OCI-LY7 (cell line): ENCODE measurements around the gene STAM2. TPM values are rescaled to one million over a fixed set of nuclear protein-coding genes. Genes with fewer than 3 reads are reported as not detected.
"Not testable (repeated sequence)": the region's sequence is repeated elsewhere in the genome, so short reads cannot be mapped to it uniquely, and the experiment has no call there.

Experiments used
- BruUV-seq: library from RNA; stranded (reverse); fragments of 400-500 nt; replicated peaks from 2 replicates; lab custom pipeline; 2021; lab: Mats Ljungman, UMichigan
- CTCF ChIA-PET: fragments of 300-600 bp; sonication (Branson Sonifier 250); formaldehyde crosslinking; loops from one replicate; lab custom pipeline; 2022; ENCODE audit warnings: antibody characterized with exemption; ENCODE audit not compliant: unreplicated experiment; lab: Charles Lee
- POLR2A ChIA-PET: fragments of 300-600 bp; sonication (Branson Sonifier 250); formaldehyde crosslinking; loops from one replicate; lab custom pipeline; 2022; ENCODE audit warnings: antibody characterized with exemption; lab: Charles Lee
- DNase-seq: peaks from one replicate; pipeline ENCODE4 v3.0.0-alpha.2; 2015; ENCODE audit warnings: low spot score
- H2AFZ ChIP-seq: fragments of 200-600 bp; sonication (generic), shearing (Covaris generic); 2 replicates; pipeline ENCODE4 v1.6.1; 2014; ENCODE audit warnings: mild to moderate bottlenecking, antibody characterized with exemption, low read length, moderate library complexity
- H3K27ac ChIP-seq: fragments of 200-600 bp; sonication (generic); 2 replicates; pipeline ENCODE4 v1.5.1; 2014; ENCODE audit warnings: mixed run types, low read depth, mild to moderate bottlenecking, moderate library complexity, low read length, inconsistent platforms; ENCODE audit not compliant: poor library complexity, severe bottlenecking
- H3K36me3 ChIP-seq: fragments of 200-600 bp; sonication (generic); 2 replicates; pipeline ENCODE4 v1.6.1; 2014; ENCODE audit warnings: mild to moderate bottlenecking, antibody characterized with exemption, low read length, moderate library complexity, mixed read lengths; ENCODE audit not compliant: insufficient read depth
- H3K4me1 ChIP-seq: fragments of 200-600 bp; sonication (generic); 2 replicates; pipeline ENCODE4 v1.5.1; 2014; ENCODE audit warnings: mild to moderate bottlenecking, low read length; ENCODE audit not compliant: insufficient read depth, poor library complexity, severe bottlenecking
- H3K4me2 ChIP-seq: fragments of 200-600 bp; sonication (generic); 2 replicates; pipeline ENCODE4 v1.6.1; 2014; ENCODE audit warnings: mild to moderate bottlenecking, low read length
- H3K4me3 ChIP-seq: fragments of 200-600 bp; sonication (generic); 2 replicates; pipeline ENCODE4 v1.5.1; 2014; ENCODE audit warnings: mild to moderate bottlenecking, low read depth, low read length; ENCODE audit not compliant: poor library complexity, severe bottlenecking
- H3K79me2 ChIP-seq: fragments of 200-600 bp; sonication (generic); 2 replicates; pipeline ENCODE4 v1.6.1; 2016; ENCODE audit warnings: low read depth, mild to moderate bottlenecking, low read length, moderate library complexity, mixed read lengths; ENCODE audit not compliant: insufficient read depth
- H3K9me2 ChIP-seq: fragments of 200-600 bp; sonication (generic); 2 replicates; pipeline ENCODE4 v1.6.1; 2016; ENCODE audit warnings: mild to moderate bottlenecking, low read length, mixed read lengths; ENCODE audit not compliant: insufficient read depth
- H3K9me3 ChIP-seq: fragments of 200-600 bp; sonication (generic); 2 replicates; pipeline ENCODE4 v1.6.1; 2014; ENCODE audit warnings: mild to moderate bottlenecking, mixed run types, low read length, mixed read lengths
- H4K20me1 ChIP-seq: fragments of 200-600 bp; sonication (generic); 2 replicates; pipeline ENCODE4 v1.6.1; 2014; ENCODE audit warnings: mild to moderate bottlenecking, antibody characterized with exemption, low read length, moderate library complexity, mixed read lengths; ENCODE audit not compliant: insufficient read depth
- CTCF ChIP-seq: fragments of 200-600 bp; sonication (generic); conservative IDR thresholded peaks from 2 replicates; pipeline ENCODE4 v1.5.1; 2014; ENCODE audit warnings: mild to moderate bottlenecking, antibody characterized with exemption, low read length, moderate library complexity, mixed read lengths
- EZH2phosphoT487 ChIP-seq: fragments of 200-600 bp; sonication (generic); IDR thresholded peaks from 2 replicates; pipeline ENCODE4 v1.6.1; 2018; ENCODE audit warnings: low read depth, borderline replicate concordance, mild to moderate bottlenecking, mixed run types, antibody characterized with exemption, low read length, moderate library complexity, mixed read lengths
- intact Hi-C: fragments of 100-400 bp; cut with micrococcal nuclease; formaldehyde crosslinking; loops from one replicate; pipeline ENCODE4 v1.10.0; 2022; ENCODE audit not compliant: unreplicated experiment
- total RNA-seq, 2 experiments: library from RNA; depleted of rRNA in 1 of 2; stranded (reverse); fragments of >200 nt in 1 of 2; shearing (Covaris generic) in 1 of 2; gene quantifications; 2 replicates each; pipeline ENCODE4 v1.2.3, GENCODE V29; 2014 to 2022

Gene STAM2
- total RNA-seq, 2 experiments from 2014 or later, result 17.7 to 22.1 TPM

DNA sequence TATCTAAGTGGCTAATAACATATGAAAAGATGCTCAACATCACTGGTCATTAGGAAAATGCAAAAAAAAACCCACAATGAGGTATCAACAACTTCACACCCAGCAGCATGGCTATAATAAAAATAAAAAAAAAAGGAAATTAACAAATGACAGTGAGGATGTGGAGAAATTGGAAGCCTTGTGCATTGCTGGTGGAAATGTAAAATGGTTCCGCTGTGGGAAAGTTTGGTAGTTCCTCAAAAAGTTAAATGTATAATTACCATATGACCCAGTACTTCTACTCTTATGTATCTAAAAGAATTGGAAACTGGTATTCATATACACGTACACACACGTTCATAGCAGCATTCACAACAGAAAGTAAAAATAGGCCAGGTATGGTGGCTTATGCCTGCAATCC is 61.2 kb downstream of the STAM2 start:
- Histone ChIP-seq H4K20me1 (no peaks in the 10 kb centered on the region), H3K4me2 (no peak overlapping the region), H3K27ac (no peak overlapping the region), H3K9me2 (no peaks in the 10 kb centered on the region), H3K9me3 (no peaks in the 10 kb centered on the region), H2AFZ (no peak overlapping the region), H3K79me2 (no peaks in the 10 kb centered on the region), H3K4me1 (no peaks in the 10 kb centered on the region), H3K36me3 (no peaks in the 10 kb centered on the region), H3K4me3 (no peak overlapping the region)
- BruUV-seq, result no TSS peak
- ChIA-PET POLR2A (no interaction called here), CTCF (no interaction called here)
- no peak for TF ChIP-seq CTCF
- TF ChIP-seq EZH2phosphoT487, result no peak
- DNase-seq, result no peak
- intact Hi-C loops, result no loop called here

GRCh38 chr2:152107140-152107539 is 68.4 kb downstream of the STAM2 start:
- H3K9me3 ChIP-seq, H3K36me3 ChIP-seq, H3K9me2 ChIP-seq, H3K79me2 ChIP-seq, H3K4me1 ChIP-seq, H4K20me1 ChIP-seq, DNase-seq, CTCF ChIA-PET, BruUV-seq, H3K27ac ChIP-seq, H3K4me2 ChIP-seq, H2AFZ ChIP-seq, intact Hi-C loops, H3K4me3 ChIP-seq: not testable (repeated sequence)
- POLR2A ChIA-PET, result interaction anchor here (0.7 to 0.9 kb wide), 2 partner anchors 10 to 16 kb away, joined by 4 to 5 read pairs; no protein-coding TSS in a partner anchor

DNA sequence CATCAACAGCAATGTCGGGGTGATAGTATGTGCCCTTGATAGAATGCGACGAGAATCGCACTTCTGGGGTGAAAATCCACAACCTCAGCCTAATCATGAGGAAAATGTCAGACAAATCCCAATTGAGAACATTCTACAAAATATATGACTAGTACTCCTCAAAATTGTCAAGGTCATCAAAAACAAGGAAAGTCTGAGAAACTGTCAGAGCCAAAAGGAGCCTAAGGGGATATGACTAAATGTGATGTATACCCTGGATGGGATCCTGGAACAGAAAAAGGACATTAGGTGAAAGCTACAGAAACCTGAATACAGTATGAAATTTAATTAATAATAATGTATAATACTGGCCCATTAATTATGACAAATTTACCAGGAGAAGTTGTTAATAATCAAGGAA is 69.1 kb downstream of the STAM2 start:
- no peak overlapping the region for H3K27ac ChIP-seq
- H4K20me1 ChIP-seq, result no peaks in the 10 kb centered on the region
- no peaks in the 10 kb centered on the region for H3K36me3 ChIP-seq
- H2AFZ ChIP-seq, result no peak overlapping the region
- no peak overlapping the region for H3K4me3 ChIP-seq
- H3K79me2 ChIP-seq, result no peaks in the 10 kb centered on the region
- H3K9me3 ChIP-seq, result no peaks in the 10 kb centered on the region
- TF ChIP-seq CTCF (no peak), EZH2phosphoT487 (no peak)
- POLR2A ChIA-PET, result interaction anchor here (0.6 to 0.9 kb wide), 2 partner anchors 16 to 379 kb away, joined by 4 read pairs; no protein-coding TSS in a partner anchor
- no peak overlapping the region for H3K4me2 ChIP-seq
- CTCF ChIA-PET, result no interaction called here
- intact Hi-C loops, result no loop called here
- no peaks in the 10 kb centered on the region for H3K4me1 ChIP-seq
- H3K9me2 ChIP-seq, result no peaks in the 10 kb centered on the region
- no peak for DNase-seq
- no TSS peak for BruUV-seq
